Smooth muscle cell of the brain vasculature (primary cell): ENCODE data around the gene RPL10A.

Experiments
- DNase-seq: peaks from one replicate; pipeline ENCODE4 v3.0.0-alpha.2; 2012; ENCODE audit warnings: low read depth, low spot score

Gene RPL10A

DNA sequence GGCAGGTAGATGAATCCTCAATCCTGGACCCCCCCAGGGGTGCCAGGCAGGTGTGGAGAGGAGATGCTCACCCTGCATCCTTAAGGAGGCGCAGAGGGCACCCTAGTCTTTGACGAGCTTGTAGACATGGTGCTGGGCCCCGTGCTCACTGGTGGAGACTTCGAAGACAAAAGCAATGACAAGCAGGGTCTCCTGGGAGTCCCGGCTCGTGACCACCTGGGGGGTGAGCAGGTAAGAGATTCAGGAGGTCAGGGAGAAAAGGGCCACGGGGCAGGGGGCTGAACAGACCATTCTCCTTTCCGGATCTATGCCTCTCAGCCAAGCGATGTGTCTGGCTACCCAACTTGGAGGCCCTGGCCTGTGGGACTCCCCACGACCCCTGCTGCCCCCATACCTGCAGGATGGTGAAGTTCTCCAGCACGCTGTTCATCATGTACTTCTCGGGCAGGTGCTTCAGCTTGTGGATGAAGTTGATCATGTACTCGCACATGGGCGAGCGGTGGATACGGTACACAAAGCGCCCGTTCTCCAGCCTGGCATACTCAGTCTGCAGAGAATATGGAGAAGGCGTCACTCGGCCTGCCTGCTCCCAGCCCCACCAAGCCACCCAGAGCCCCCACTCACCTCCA is 6.9 kb downstream of the RPL10A start:
- no peak for DNase-seq

DNA sequence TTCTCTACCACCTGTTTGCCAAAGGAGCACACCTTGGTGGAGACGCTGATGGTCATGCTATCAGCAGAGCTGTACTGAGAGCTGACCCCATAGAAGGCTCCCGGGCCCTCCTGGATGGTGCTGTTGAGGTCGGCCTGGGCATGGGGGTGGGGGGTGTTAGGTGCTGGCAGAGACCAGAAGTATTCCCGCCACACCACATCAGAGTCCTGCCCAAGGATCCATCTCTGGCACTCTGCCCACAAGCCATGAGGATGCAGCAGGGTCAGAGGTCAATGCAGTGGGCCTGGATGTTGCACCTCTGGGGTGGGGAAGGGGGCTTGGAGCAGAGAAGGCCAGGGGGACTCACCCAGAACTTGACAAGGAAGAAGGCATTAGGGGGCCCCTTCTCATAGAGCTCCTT is 7.4 kb downstream of the RPL10A start:
- no peak for DNase-seq

DNA sequence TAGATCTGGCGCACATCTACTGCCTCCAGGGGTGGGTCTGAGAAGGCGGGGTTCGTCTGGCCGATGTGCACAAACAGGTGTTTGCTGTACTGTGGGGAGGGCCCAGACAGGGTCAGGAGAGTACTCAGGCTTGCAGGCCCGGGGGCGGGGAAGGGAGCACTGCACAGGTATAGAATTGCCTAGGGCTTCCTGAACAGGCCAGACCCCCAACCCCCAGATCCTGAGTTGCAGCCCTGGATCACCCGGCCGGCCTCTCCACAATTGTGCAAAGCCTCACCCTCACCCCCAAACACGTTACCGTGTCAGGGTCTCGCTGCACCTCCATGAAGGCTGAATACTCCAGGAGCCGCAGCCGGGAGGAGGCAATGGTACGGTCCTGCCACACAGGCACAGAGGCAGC is 7.8 kb downstream of the RPL10A start:
- DNase-seq, result no peak

DNA sequence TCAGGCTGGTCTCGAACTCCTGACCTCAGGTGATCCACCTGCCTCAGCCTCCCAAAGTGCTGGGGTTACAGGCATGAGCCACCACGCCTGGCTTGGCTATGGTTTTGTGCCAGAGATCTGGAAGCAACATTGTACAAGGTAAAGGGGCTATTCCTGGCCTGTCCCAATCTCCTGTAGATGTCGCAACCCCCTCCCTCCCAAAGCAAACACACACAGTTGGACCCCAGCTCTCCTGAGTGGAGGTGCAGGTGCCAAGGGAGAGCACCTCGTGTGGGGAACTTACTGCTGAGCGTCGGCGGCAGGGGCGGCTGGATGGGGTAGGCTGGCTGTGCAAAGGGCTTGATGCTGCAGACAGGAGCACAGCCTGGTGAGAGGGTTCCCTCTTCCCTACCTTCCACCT is 8.8 kb downstream of the RPL10A start:
- no peak for DNase-seq

DNA sequence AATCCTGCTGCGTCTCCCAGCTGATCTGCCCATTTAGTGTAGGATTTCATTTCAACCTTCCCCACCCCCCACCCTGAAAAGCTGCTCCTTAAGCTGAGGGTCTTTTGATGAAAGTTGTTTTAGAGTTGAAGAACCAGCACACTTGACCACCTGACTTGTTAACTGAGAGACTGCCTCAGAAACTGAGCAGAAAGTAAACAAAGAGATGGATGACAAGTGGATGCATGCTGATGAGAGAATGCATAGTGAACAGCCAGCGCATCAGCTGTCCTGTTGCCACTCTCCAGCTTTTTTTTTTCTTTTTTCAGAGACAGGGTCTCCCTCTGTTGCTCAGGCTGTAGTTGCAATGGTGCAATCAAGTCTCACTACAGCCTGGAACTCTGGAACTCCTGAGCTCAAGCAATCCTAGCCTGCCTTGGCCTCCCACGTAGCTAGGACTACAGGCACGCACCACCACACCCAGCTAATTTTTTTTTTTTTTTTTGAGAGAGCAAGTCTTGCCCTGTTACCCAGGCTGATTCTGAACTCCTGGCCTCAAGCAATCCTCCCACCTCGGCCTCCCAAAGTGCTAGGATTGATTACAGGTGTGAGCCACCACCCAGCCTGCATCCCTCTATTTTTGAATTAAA is 9.5 kb downstream of the RPL10A start:
- DNase-seq, result no peak

DNA sequence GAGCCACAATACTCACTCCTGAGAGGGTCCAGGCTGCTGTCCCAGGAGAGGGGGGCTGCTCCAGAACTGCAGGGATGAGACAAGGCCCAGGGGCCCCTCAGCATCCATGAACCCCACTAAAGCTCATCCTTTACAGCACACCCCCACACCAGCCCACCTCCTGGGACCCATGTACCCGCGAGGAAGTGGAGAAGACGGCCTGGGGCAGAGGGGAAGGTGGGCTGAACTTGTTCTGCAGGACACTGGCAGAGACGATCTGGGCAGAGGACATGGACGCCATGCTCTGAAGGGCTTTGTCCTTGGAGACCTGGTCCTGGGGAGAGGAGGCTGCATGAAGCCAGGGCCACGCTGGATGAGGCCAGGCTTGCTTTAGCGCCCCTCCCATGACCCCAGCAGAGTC is 10.1 kb downstream of the RPL10A start:
- no peak for DNase-seq

DNA sequence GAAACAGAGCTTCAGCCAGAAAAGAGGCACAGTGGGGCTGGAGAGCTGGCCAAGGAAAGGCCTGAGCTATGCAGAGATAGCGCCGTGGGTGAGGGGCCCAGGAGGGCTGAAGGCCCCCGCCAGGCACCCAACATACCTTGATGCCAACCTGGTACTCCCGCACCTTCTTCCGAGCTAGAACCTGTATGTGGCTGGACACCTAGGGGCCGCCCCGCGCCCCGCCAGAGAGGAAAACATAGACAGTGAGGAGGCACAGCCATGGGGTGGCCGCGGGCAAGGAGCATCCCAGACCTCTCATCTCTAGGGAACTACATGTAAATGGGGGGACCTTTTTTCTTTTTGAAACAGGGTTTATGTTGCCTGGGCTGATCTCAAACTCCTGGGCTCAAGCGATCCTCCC is 12.0 kb downstream of the RPL10A start:
- no peak for DNase-seq

DNA sequence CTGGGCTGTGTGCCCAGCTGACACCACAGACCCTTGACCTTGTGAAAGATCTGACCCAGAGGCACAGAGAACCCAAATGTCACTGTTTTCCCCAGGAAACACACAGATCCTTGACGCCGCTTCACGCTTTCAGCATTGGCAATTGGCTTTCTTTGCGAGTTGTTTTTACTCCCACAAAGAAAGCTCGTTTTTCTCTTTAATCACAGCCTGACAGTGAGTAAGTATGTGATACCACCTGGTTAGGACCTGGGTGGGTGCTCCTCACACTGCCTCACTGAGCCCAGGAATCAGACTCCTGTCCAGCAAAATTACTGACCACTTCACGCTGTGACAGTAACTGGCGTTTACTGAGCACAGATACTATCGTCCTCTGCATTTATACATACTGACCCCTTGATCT is 13.0 kb downstream of the RPL10A start:
- DNase-seq, result no peak

DNA sequence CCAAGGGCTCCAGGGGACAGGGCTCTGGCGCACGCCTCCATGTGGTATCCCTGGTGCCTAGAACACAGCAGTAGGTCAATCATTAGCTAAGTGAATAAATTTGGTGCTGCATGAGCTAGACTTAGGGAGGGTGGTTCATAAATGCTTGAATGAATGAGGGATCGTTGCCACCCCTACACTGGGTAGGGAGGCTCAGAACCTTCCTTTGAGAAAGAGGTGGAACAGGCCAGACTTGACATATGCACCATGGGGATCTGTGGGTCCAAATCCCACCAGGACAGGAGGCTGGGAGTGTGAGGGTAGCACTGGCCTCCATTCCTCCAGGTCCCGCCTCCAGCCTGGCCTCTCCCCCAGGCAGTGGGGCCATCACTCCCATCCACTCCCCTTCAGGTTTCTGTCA is 14.9 kb downstream of the RPL10A start:
- DNase-seq, result no peak

DNA sequence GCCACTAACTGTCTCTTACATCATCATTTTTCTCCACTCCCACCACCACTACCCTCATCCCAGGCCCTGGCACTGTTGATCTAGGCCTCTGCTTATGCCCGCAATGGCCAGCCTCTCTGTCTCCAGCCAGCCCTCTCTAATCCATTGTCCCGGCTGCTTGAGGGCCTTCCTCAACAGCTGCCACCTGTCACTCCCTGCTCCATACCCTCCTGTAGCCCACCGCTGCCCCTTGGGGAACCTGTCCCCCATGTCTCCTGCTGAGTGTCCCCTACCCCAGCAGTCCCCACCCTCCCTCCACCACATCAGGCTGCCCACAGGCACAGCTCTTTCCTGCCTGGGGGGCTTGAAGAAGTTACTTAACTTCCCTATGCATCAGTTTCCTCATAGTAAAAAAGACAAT is 15.3 kb downstream of the RPL10A start:
- no peak for DNase-seq

DNA sequence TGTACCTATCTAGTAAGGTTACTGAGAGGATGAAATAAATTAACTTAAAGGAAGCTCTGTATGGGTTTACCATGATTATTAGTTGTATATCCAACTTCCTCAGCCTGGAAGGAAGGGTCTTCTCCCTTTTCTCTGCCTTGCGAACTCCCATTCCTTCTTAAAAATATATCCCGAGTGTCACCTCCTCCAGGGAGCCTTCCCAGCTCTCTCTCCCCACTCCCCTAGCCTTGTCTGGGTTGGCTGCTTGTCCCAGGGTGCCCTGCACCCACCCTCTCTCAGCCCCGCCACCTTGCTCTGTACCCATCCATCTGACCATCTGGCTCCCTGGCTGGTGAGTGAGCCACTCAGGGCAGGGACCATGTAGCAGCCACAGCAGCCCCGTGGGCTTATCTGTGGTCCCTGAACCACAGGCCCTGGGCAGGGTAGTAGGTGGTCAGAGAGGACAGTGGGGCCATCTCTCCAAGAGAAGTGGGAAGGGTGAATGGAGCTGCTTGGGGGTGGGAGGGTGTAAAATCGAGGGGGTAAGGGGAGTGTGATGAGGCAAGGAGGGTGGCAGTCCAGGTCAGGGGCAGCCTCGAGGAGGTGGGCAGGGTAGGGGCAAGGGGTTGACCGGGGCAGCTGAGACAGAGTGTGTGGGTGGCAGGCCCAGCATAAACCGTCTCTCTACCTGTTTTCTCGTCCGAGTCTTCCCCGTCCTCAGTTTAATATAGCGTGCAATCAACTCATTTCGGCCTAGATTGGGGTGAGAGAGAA is 15.9 kb downstream of the RPL10A start:
- no peak for DNase-seq

DNA sequence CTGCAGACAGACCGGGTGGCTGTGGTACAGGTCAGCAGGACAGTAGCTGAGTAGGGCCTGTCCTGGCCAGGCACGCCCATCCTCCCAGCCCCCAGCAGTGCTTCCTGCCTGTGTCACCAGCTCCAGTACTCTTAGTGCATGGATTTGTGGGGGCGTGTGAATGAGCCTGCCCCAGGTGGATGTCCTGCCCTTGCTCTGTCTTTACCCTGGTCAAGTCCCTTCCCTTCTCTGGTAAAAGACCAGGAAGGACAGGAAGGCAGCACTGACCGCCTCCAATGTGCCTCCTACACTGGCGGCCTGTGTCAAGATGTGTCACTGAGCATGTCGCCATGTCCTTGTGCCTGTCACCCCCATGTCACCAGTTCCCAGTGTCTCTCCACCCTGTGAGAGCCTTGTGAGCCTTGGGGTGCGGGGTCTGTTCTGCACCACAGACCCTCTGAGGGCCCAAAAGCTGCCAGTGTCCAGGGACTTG is 16.8 kb downstream of the RPL10A start:
- DNase-seq, result no peak

DNA sequence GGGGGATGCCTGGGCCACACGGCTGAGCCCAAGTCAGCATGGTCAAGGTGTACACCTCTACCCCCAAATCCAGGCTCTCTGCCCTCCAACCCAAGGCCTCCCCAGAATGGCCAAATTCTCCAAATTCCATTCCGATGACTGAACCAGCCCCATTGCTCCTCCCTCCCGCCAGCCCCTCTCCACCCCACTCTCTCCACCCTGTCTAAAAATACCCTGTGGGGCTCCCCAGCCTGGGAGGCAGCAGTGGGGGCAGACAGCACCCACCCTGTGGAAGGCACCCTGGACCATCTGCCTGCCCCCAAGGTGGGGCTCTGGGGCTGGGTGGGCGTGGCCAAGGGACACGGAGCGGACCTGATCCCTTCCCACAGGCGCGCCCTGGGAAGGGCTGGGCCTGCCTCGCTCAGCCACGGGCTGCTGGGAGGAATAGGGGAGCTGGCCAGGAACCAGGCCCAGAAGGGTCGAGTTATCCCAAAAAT is 17.2 kb downstream of the RPL10A start:
- no peak for DNase-seq

DNA sequence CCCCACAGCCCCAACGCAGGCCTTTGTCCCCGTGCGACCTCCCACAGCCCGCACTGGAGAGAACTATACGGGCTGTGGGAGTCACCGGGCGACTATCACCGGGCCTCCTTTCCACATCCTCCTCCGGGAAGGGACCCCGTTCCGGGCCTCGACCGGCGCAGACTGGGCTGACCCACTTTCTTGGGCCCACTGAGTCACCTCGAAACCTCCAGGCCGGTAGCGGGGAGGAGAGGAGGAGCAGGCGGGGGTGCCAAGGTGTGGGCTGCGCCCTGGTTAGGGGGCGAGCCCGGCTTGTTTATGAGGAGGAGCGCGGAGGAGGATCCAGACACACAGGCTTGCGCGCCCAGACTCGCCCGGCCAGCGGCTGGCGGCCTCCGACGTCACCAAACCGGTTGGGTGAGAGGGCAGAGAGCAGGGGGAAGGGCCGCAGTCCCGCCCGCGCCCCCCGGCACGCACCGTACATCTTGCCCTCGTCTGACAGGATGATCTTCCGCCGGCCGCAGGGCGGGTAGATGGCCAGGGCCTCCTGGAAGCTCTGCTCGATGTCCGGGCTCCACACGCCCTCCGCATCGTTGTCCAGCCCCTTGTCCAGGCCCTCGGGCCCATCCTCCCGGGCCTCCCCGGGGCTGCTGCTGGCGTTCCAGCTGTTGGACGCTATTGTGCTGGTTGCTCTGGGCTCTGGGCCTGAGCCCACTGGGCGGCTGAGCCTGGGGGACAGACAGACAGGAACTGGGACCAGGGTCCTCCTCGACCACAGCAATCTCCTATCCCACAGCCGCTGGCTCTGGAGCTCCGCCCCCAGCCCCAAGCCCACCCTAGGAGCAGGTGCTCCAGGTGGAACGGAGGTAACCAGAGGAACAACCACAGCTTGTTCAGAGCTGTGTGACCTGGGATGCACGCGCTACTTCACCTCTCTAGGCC is 18.1 kb downstream of the RPL10A start:
- DNase-seq, result no peak

DNA sequence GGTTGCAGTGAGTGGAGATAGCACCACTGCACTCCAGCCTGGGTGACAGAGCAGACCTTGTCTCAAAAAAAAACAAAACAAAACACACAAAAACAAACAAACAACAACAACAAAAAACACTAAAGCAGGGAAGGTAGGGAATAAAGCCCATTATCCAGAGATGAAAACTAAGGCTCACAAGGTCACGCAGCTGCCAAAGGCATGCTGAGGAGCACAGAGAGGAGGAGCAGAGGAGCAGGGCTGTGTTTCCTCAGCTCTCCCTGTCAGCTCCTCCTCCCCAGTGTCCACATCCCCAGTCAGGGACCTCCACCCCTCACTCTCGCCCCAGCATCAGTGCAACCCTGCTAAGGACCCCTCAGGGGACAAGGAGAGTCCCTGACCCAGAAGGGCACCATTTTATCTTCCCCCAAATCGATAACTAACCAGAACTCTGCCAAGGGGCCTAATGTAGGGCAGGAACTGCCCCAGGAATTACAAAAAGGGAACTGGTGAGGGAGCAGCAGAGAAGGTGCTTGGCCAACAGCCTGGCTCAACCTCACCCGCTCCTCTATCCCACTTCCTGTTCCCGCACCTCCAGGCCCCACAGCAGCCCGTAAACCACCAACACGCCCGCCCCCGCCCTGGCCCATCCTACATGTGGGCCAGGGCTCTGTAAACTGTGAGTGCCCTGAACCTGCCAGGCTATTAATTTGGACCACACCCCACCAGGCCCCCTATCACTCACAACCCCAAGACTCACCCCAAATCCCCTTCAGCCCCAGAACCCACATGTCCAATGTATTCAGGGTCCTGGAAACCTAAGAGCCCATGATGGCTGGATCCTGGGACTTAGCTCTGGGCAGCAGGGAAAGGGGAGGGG is 19.7 kb downstream of the RPL10A start:
- no peak for DNase-seq

DNA sequence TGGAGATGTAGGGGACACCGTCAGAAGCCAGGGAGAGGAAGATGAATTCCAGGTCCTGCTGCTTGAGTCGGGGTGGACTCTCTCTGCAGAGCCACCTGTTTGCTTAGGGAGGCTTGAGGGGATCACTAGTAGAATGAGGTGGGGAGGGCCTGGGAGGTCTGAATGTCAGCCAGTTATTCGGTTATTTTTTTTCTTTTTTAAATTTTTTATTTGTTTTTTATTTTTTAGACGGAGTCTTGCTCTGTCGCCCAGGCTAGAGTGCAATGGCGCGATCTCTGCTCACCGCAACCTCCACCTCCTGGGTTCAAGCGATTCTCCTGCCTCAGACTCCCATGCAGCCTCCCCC is 20.3 kb downstream of the RPL10A start:
- DNase-seq, result no peak

DNA sequence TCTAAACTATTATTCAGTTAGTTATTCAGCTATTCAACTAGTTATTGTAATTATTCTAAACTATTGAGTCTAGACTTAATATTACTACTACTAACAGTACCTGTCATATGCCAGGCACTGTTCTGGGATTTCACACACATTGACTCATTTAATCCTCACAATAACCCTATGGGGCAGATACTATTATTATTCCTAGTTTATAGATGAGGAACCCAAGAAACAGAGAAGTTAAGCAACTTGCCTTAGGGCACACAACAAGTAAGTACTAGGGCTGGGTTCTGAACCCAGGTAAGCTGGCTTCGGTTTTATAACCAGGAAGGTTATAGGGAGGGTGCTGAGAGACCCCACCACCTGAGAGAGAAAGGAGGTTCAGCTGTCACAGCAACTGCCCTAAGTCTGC is 20.9 kb downstream of the RPL10A start:
- DNase-seq, result no peak

DNA sequence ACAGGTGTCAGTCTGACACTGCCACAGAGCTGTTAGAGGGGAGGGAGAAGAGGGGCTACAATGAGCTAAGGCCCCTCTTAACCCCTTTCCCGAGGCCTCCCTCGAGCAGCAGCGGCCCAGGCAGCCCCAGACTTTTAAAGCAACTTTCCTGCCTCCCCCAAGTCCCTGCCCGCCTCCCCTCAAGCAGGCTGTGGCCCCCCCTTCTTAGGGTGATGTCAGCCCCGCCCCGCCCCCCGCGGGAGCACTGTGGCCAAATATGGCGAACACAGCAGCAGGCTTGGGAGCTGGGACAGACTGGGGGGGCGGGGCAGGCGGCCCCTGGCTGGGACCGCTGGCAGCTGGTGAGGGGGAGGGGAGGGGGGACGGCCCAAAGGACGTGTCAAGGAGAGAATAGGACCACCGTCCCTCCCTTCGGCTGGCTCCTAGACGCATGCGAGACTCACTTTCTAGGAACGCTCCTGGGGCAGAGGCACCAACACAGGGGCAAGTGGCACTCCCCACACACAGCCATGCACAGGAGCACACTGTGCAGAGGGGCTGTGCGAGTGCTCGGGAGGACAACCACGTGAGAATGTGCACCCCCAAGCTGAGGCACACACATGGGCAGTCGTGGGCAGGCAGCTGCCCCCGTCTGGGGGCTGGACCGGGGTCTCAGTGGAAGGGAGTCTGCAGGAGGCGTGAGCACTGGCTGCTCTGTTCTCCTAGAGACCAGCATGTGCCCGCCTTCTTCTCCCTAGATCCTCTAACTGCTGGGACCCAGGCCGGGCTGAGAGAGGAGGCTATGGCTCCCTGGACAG is 22.0 kb downstream of the RPL10A start:
- no peak for DNase-seq

DNA sequence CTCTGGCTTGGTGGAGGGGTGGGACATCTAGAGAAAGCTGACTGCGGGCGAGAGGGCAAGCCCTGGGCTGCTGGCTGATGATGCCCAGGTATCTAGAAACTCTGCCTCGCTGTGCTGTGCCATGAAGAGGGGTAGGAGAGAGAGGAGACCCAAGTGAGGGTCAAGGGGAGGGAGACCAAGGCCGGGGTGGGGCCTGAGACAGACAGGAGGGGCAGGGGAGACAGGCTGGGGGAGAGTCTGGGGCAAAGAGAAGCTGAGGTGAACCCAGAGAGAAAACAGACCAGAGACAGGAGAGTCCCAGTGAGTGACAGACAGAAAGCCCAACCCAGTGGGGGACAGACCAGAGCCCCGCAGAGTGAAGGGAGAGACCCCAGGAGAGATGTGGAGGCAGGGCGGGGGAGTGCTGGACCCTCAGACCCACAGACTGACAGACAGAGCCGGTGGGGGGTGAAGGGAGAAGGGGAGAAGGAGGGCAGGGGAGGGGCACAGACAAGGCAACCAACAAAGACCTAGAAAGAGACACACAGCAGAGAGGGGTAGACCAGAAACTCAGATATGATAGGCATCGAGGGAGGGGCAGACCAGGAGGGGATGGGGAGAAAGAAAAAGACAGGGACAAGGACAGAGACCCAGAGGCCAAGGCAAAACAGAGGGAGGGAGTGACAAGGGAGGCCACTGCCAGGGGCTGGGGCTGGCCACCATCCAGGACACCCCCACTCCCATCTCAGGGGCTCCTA is 22.8 kb downstream of the RPL10A start:
- DNase-seq, result no peak
